OCI-LY3 (cell line): ENCODE data around the gene RORC.
"Not testable (repeated sequence)": the region's sequence is repeated elsewhere in the genome, so short reads cannot be mapped to it uniquely, and the experiment has no call there.

ENCODE experiments used
- H2AFZ ChIP-seq: fragments of 200-600, 300-600 bp; shearing (Covaris generic); 2 replicates; pipeline ENCODE4 v1.6.0; 2014; ENCODE audit warnings: antibody characterized with exemption, low read depth, low read length
- H3K27ac ChIP-seq: fragments of 200-600, 300-600 bp; sonication (generic); 2 replicates; pipeline ENCODE4 v1.5.1; 2014; ENCODE audit warnings: mild to moderate bottlenecking, low read length, moderate library complexity, mixed read lengths
- H3K27me3 ChIP-seq: fragments of 200-600, 300-600 bp; sonication (generic); 2 replicates; pipeline ENCODE4 v1.6.1; 2014; ENCODE audit warnings: low read depth, low read length, mixed read lengths
- H3K36me3 ChIP-seq: fragments of 200-600, 300-600 bp; sonication (generic); replicated peaks from 2 replicates; pipeline ENCODE3; 2014; ENCODE audit warnings: low read depth, low read length, mixed read lengths
- H3K4me1 ChIP-seq: fragments of 300-600, 200-600 bp; sonication (generic); 2 replicates; pipeline ENCODE4 v1.6.1; 2014; ENCODE audit warnings: low read length, mixed read lengths
- H3K4me2 ChIP-seq: fragments of 200-600, 300-600 bp; sonication (generic); 2 replicates; pipeline ENCODE4 v1.6.1; 2014; ENCODE audit warnings: low read length, mixed read lengths
- H3K4me3 ChIP-seq: fragments of 300-600, 200-600 bp; sonication (generic); 2 replicates; pipeline ENCODE4 v1.5.1; 2014; ENCODE audit warnings: antibody characterized with exemption, mild to moderate bottlenecking, low read length, moderate library complexity
- H3K79me2 ChIP-seq: fragments of 300-600, 200-600 bp; shearing (Covaris generic); 2 replicates; pipeline ENCODE4 v1.6.1; 2014; ENCODE audit warnings: mild to moderate bottlenecking, low read length, mixed read lengths
- H3K9ac ChIP-seq: fragments of 300-600, 200-600 bp; shearing (Covaris generic); 2 replicates; pipeline ENCODE4 v1.6.0; 2014; ENCODE audit warnings: mild to moderate bottlenecking, low read length, moderate library complexity
- H3K9me3 ChIP-seq: fragments of 200-600, 300-600 bp; shearing (Covaris generic); 2 replicates; pipeline ENCODE4 v1.6.1; 2014; ENCODE audit warnings: low read length, mixed read lengths; ENCODE audit not compliant: insufficient read depth
- H4K20me1 ChIP-seq: fragments of 200-600, 300-600 bp; sonication (generic); 2 replicates; pipeline ENCODE4 v1.6.1; 2016; ENCODE audit warnings: low read length, mixed read lengths; ENCODE audit not compliant: insufficient read depth
- EZH2phosphoT487 ChIP-seq: fragments of 200-600 bp; shearing (Covaris generic); IDR thresholded peaks from 2 replicates; pipeline ENCODE4 v1.6.1; 2018; ENCODE audit warnings: antibody characterized with exemption, mixed run types, low read depth
- TF ChIP-seq, protein P1 (sequence below): fragments of 200-600, 300-600 bp; sonication (generic); IDR thresholded peaks from 2 replicates; pipeline ENCODE4 v1.5.1; 2014; ENCODE audit warnings: antibody characterized with exemption, low read length, low read depth

RORC gene

DNA sequence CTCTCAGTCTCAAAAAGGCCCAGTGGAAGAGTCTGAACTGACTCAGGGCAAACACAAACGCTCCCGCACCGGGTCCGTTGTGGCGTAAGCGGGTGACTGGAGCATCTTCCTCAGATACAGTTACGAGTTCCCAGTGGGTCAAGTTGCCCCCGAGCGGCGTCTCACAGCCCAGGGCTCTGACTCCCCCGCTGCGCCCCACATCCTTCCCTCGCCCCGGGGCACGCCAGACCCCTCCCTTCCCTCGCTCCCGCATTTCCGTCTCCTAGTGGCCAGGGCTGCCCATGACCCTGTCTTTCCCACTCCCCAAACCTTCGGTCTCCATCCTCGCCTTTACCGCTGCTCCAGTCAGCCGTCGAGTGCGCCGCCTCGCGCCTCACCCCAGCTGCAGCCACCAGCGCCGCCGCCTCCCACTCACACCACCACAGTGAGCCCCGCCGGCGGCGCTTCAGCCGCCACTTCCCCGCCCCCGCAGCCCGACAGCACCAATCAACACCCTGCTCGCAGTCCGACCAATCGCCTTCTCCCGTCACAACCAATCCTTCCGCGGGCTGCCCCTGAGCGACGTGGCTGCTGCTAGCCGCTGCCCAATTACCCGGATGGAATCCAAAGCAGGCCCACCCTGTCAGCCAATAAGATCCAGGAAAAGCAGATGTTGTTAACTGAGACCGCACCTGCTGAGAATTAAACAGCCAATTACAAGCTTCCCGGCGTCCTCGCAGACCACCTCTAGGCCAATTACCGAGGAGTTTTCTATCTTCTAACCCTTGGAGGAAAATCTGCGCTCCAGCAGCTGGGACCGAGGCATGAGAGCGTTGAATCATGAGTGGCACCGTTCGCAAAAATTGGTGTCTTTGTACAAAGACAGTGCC, 41.3 kb downstream of the RORC start, which contains the start of gene TDRKH:
TDRKH (minus strand) TSS at position 430 of the 869 bp plus-strand sequence. CDS start 7,478 bp downstream, outside the sequence.
- Histone ChIP-seq H3K9ac (peak within 1 kb of the TSS; percentile 59), H3K9me3 (no peaks in the 10 kb centered on the region), H4K20me1 (no peaks in the 10 kb centered on the region), H3K27ac (no peak within 1 kb of the TSS), H3K79me2 (no peaks in the 10 kb centered on the region), H3K27me3 (no peaks in the 10 kb centered on the region), H3K4me2 (peak within 1 kb of the TSS; percentile 85), H3K4me1 (peaks cover 5% of the 10 kb centered on the region), H3K36me3 (no peaks in the 10 kb centered on the region), H3K4me3 (peak within 1 kb of the TSS; percentile 88), H2AFZ (peak within 1 kb of the TSS; percentile 99)
- TF ChIP-seq, protein P1, sequence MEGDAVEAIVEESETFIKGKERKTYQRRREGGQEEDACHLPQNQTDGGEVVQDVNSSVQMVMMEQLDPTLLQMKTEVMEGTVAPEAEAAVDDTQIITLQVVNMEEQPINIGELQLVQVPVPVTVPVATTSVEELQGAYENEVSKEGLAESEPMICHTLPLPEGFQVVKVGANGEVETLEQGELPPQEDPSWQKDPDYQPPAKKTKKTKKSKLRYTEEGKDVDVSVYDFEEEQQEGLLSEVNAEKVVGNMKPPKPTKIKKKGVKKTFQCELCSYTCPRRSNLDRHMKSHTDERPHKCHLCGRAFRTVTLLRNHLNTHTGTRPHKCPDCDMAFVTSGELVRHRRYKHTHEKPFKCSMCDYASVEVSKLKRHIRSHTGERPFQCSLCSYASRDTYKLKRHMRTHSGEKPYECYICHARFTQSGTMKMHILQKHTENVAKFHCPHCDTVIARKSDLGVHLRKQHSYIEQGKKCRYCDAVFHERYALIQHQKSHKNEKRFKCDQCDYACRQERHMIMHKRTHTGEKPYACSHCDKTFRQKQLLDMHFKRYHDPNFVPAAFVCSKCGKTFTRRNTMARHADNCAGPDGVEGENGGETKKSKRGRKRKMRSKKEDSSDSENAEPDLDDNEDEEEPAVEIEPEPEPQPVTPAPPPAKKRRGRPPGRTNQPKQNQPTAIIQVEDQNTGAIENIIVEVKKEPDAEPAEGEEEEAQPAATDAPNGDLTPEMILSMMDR, result peak; percentile 36
- TF ChIP-seq EZH2phosphoT487, result no peak

DNA sequence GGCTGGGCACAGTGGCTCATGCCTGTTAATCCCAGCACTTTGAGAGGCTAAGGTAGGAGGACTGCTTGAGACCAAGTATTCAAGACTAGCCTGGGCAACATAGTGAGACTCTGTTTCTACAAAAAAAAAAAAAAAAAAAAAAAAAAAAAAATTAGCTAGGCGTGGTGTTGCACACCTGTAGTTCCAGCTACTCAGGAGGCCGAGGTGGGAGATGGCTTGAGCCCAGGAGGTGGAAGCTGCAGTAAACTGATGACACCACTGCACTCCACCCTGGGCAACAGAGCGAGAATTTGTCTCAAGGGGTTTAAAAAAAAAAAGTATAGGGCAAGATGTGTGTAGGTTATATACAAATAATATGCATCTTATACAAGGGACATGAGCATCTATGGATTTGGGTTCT, 43.9 kb downstream of the RORC start:
- Histone ChIP-seq H3K9me3 (no peaks in the 10 kb centered on the region), H2AFZ (no peak overlapping the region), H3K36me3 (no peaks in the 10 kb centered on the region), H3K4me2 (no peak overlapping the region), H3K9ac (no peak overlapping the region), H3K79me2 (no peaks in the 10 kb centered on the region), H3K27ac (no peak overlapping the region), H4K20me1 (no peaks in the 10 kb centered on the region), H3K4me1 (peaks cover 5% of the 10 kb centered on the region), H3K4me3 (no peak overlapping the region), H3K27me3 (peaks cover 3% of the 10 kb centered on the region; the same call in 1 of the 2 replicates)
- TF ChIP-seq, protein P1, result no peak
- no peak for TF ChIP-seq EZH2phosphoT487

DNA sequence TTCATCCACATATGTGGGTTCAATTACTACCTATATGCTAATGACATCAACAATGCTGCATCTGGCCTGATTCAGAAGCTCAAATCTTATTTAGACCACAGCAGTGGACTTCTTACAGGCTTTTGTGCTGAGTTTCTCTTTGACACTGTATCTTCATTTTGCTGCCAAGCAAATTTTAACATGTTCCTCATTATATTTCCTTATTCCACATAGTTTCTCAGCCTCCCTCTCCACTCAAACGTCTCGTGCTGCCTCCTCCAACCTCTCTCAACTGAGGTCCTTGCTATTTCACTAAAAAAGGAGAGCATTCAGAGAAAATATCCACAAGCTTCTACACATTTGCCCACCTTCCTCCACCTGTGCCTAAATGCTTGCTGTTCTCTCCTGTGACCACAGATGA, 47.8 kb downstream of the RORC start:
- Histone ChIP-seq H3K79me2 (no peaks in the 10 kb centered on the region), H3K36me3 (no peaks in the 10 kb centered on the region), H3K4me1 (0 out of 2 replicates have a peak, but pooled peaks cover 3% of the 10 kb centered on the region), H3K27me3 (peaks cover 3% of the 10 kb centered on the region; the same call in 1 of the 2 replicates), H3K9ac (no peak overlapping the region), H4K20me1 (no peaks in the 10 kb centered on the region), H3K4me3 (no peak overlapping the region), H3K27ac (no peak overlapping the region), H2AFZ (no peak overlapping the region), H3K9me3 (no peaks in the 10 kb centered on the region), H3K4me2 (no peak overlapping the region)
- no peak for TF ChIP-seq EZH2phosphoT487
- TF ChIP-seq, protein P1, result no peak

DNA sequence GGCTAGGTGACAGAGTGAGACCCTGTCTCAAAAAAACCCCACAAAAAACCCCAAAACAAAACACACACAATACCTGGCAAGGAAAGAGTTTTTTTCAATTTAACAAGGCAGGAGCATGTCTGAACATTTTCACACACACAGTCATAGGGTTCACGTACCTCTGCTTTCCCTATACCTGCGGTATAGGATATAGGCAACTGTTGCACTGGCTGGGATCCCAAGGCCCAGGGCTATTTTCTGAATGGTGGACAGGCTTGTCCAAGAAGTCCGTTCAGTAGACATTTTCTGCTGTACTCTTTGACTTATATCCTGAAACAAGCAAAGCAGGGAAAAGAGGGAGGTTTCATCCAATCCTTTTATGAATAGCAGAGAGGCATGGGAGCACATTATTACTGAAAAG, 48.9 kb downstream of the RORC start:
- H4K20me1 ChIP-seq, result no peaks in the 10 kb centered on the region
- H3K4me1 ChIP-seq, result 0 out of 2 replicates have a peak, but pooled peaks cover 3% of the 10 kb centered on the region

DNA sequence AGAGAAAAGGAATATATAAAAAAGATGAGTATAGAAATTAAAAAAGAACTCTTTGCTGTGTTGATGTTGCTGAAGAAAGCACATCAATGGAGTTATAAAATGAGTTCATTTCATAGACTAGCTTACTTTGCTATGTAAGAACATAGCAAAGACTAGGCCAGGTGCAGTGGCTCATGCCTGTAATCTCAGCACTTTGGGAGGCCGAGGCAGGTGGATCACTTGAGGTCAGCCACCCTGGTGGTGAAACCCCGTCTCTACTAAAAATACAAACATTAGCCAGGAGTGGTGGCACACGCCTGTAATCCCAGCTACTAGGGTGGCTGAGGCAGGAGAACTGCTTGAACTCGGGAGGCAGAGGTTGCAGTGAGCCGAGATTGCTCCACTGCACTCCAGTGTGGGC, 49.6 kb downstream of the RORC start:
- H3K4me2 ChIP-seq, H3K79me2 ChIP-seq, H3K9me3 ChIP-seq, H2AFZ ChIP-seq, H3K27ac ChIP-seq, H3K9ac ChIP-seq, H3K27me3 ChIP-seq, H4K20me1 ChIP-seq, H3K36me3 ChIP-seq, H3K4me3 ChIP-seq, H3K4me1 ChIP-seq: not testable (repeated sequence)

More for the DNA sequence above, 48.9 kb downstream of the RORC start:
- no peak overlapping the region for H3K4me2 ChIP-seq
- H3K79me2 ChIP-seq, result no peaks in the 10 kb centered on the region
- H3K27me3 ChIP-seq, result peaks cover 3% of the 10 kb centered on the region; the same call in 1 of the 2 replicates
- TF ChIP-seq, protein P1, result no peak
- TF ChIP-seq EZH2phosphoT487, result no peak
- H3K4me3 ChIP-seq, result no peak overlapping the region
- H3K9ac ChIP-seq, result no peak overlapping the region
- no peaks in the 10 kb centered on the region for H3K9me3 ChIP-seq
- H3K27ac ChIP-seq, result no peak overlapping the region
- H2AFZ ChIP-seq, result no peak overlapping the region
- no peaks in the 10 kb centered on the region for H3K36me3 ChIP-seq

DNA sequence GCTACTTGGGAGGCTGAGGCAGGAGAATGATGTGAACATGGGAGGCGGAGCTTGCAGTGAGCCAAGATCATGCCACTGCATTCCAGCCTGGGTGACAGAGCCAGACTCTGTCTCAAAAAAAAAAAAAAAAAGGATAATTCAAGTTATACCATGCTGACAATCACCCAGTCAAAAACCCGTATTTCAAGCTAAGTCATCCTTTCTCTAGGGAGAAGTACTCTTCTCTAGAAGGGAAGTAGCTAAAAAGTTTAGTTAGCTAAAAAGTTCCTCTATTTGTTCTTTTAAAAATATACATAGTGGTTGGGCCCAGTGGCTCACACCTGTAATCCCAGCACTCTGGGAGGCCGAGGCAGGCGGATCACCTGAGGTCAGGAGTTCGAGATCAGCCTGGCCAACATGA, 50.9 kb downstream of the RORC start:
- not testable (repeated sequence) for H3K4me1 ChIP-seq, H3K9ac ChIP-seq, H3K9me3 ChIP-seq, H3K36me3 ChIP-seq, H3K4me2 ChIP-seq, H3K27ac ChIP-seq, H3K4me3 ChIP-seq, H4K20me1 ChIP-seq, H3K79me2 ChIP-seq, H3K27me3 ChIP-seq, H2AFZ ChIP-seq
